ENCODE measurements around the gene UACA.

UACA gene

GRCh38 chr15:70778258-70779076 is 15.1 kb upstream of the UACA start:
- DNase-seq (ENCODE audit: low read depth): no peak
- H3K4me3 ChIP-seq (ENCODE audit: low read depth, low read length): no peak overlapping the region
- TF ChIP-seq MAX (IDR thresholded peaks at IDR 0.05; ENCODE audit: low read depth, low read length) (no peak), POLR2A (IDR thresholded peaks at IDR 0.05; ENCODE audit: extremely low read depth, insufficient read length) (no peak), CTCF (IDR thresholded peaks at IDR 0.05; ENCODE audit: low read depth, low read length) (no peak), MYC (IDR thresholded peaks at IDR 0.05; ENCODE audit: low read depth, low read length) (no peak)

GRCh38 chr15:70777170-70777926 is 14.0 kb upstream of the UACA start:
- TF ChIP-seq MYC (IDR thresholded peaks at IDR 0.05; ENCODE audit: low read depth, low read length) (no peak), CTCF (IDR thresholded peaks at IDR 0.05; ENCODE audit: low read depth, low read length) (no peak), MAX (IDR thresholded peaks at IDR 0.05; ENCODE audit: low read depth, low read length) (no peak), POLR2A (IDR thresholded peaks at IDR 0.05; ENCODE audit: extremely low read depth, insufficient read length) (no peak)
- DNase-seq (ENCODE audit: low read depth): peak; percentile 42
- H3K4me3 ChIP-seq (ENCODE audit: low read depth, low read length): no peak overlapping the region

- H3K4me3 ChIP-seq (ENCODE audit: low read depth, low read length): no peak overlapping the region
- no peak for TF ChIP-seq MYC (IDR thresholded peaks at IDR 0.05; ENCODE audit: low read depth, low read length)
- no peak for TF ChIP-seq MAX (IDR thresholded peaks at IDR 0.05; ENCODE audit: low read depth, low read length)
- no peak for TF ChIP-seq POLR2A (IDR thresholded peaks at IDR 0.05; ENCODE audit: extremely low read depth, insufficient read length)
- no peak for TF ChIP-seq CTCF (IDR thresholded peaks at IDR 0.05; ENCODE audit: low read depth, low read length)
- DNase-seq (ENCODE audit: low read depth): no peak
These were observed 11.8 kb upstream of the UACA start for GRCh38 chr15:70775160-70775559.

GRCh38 chr15:70772402-70772801 is 9.0 kb upstream of the UACA start:
- TF ChIP-seq CTCF (IDR thresholded peaks at IDR 0.05; ENCODE audit: low read depth, low read length) (no peak), MYC (IDR thresholded peaks at IDR 0.05; ENCODE audit: low read depth, low read length) (no peak), MAX (IDR thresholded peaks at IDR 0.05; ENCODE audit: low read depth, low read length) (no peak), POLR2A (IDR thresholded peaks at IDR 0.05; ENCODE audit: extremely low read depth, insufficient read length) (no peak)

GRCh38 chr15:70770863-70771262 is 7.5 kb upstream of the UACA start:
- DNase-seq (ENCODE audit: low read depth): no peak
- H3K4me3 ChIP-seq (ENCODE audit: low read depth, low read length): no peak overlapping the region
- no peak for TF ChIP-seq CTCF (IDR thresholded peaks at IDR 0.05; ENCODE audit: low read depth, low read length)
- TF ChIP-seq MAX (IDR thresholded peaks at IDR 0.05; ENCODE audit: low read depth, low read length): no peak
- no peak for TF ChIP-seq POLR2A (IDR thresholded peaks at IDR 0.05; ENCODE audit: extremely low read depth, insufficient read length)
- no peak for TF ChIP-seq MYC (IDR thresholded peaks at IDR 0.05; ENCODE audit: low read depth, low read length)

More at GRCh38 chr15:70772402-70772801, 9.0 kb upstream of the UACA start:
- H3K4me3 ChIP-seq (ENCODE audit: low read depth, low read length): no peak overlapping the region
- DNase-seq (ENCODE audit: low read depth): no peak

Measured in NB4 (cell line).